ENCODE data around the gene HAUS6. TPM values are rescaled to one million over a fixed set of nuclear protein-coding genes. Genes with fewer than 3 reads are reported as not detected.
"Not testable (repeated sequence)": the region's sequence is repeated elsewhere in the genome, so short reads cannot be mapped to it uniquely, and the experiment has no call there.

The HAUS6 gene
- total RNA-seq (2012; rRNA removed): 25.6 and 25.9 TPM in 2 replicates

GRCh38 chr9:19102631-19103345 is at the start of gene HAUS6:
Gene HAUS6, minus strand, starts transcription at chr9:19102904. Its CDS starts 253 bp downstream, at chr9:19102651.
- Histone ChIP-seq H3K9ac (ENCODE audit: low read depth, low read length) (peak within 1 kb of the TSS; percentile 73), H3K4me1 (ENCODE audit: control insufficient read depth, insufficient read depth, low read length) (peaks cover 11% of the 10 kb centered on the region), H3K4me2 (ENCODE audit: low read length) (peak within 1 kb of the TSS; percentile 79), H3K9me3 (replicated peaks; ENCODE audit: low read length) (no peaks in the 10 kb centered on the region), H3K4me3 (ENCODE audit: low read length) (peak within 1 kb of the TSS; percentile 79), H3K27me3 (ENCODE audit: control insufficient read depth, insufficient read depth, low read length) (no peaks in the 10 kb centered on the region), H3K36me3 (ENCODE audit: insufficient read depth, low read length) (peaks cover 2% of the 10 kb centered on the region)

DNA sequence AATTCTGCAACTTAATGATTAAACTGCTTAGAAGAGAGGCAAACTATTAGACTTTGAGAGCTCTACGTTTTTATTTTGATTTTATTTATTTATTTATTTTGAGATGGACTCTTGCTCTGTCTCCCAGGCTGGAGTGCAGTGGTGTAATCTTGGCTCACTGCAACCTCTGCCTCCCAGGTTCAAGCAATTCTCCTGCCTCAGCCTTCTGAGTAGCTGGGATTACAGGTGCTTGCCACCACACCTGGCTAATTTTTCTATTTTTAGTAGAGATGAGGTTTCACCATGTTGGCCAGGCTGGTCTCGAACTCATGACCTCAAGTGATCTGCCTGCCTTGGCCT is 49.4 kb upstream of the HAUS6 start:
- H3K4me2 ChIP-seq (ENCODE audit: low read length); H3K36me3 ChIP-seq (ENCODE audit: insufficient read depth, low read length): not testable (repeated sequence)

GRCh38 chr9:19151425-19152159 is 48.9 kb upstream of the HAUS6 start:
- Histone ChIP-seq H3K4me1 (ENCODE audit: control insufficient read depth, insufficient read depth, low read length) (peaks cover 12% of the 10 kb centered on the region), H3K27me3 (ENCODE audit: control insufficient read depth, insufficient read depth, low read length) (no peaks in the 10 kb centered on the region), H3K36me3 (ENCODE audit: insufficient read depth, low read length) (no peaks in the 10 kb centered on the region), H3K4me3 (ENCODE audit: low read length) (no peak overlapping the region), H3K9me3 (replicated peaks; ENCODE audit: low read length) (no peaks in the 10 kb centered on the region), H3K9ac (ENCODE audit: low read depth, low read length) (no peak overlapping the region), H3K4me2 (ENCODE audit: low read length) (no peak overlapping the region)

More for the DNA sequence above, 49.4 kb upstream of the HAUS6 start:
- not testable (repeated sequence) for H3K4me3 ChIP-seq (ENCODE audit: low read length); H3K9ac ChIP-seq (ENCODE audit: low read depth, low read length); H3K27me3 ChIP-seq (ENCODE audit: control insufficient read depth, insufficient read depth, low read length); H3K9me3 ChIP-seq (replicated peaks; ENCODE audit: low read length)
- H3K4me1 ChIP-seq (ENCODE audit: control insufficient read depth, insufficient read depth, low read length): peaks cover 12% of the 10 kb centered on the region

GRCh38 chr9:19149230-19149629 is 46.5 kb upstream of the HAUS6 start:
- Histone ChIP-seq H3K36me3 (ENCODE audit: insufficient read depth, low read length) (no peaks in the 10 kb centered on the region), H3K4me2 (ENCODE audit: low read length) (no peak overlapping the region), H3K9me3 (replicated peaks; ENCODE audit: low read length) (no peaks in the 10 kb centered on the region), H3K4me1 (ENCODE audit: control insufficient read depth, insufficient read depth, low read length) (peaks cover 9% of the 10 kb centered on the region), H3K27me3 (ENCODE audit: control insufficient read depth, insufficient read depth, low read length) (no peaks in the 10 kb centered on the region), H3K9ac (ENCODE audit: low read depth, low read length) (no peak overlapping the region), H3K4me3 (ENCODE audit: low read length) (no peak overlapping the region)

- Histone ChIP-seq H3K4me1 (ENCODE audit: control insufficient read depth, insufficient read depth, low read length) (peaks cover 3% of the 10 kb centered on the region), H3K9ac (ENCODE audit: low read depth, low read length) (no peak overlapping the region), H3K4me2 (ENCODE audit: low read length) (no peak overlapping the region), H3K36me3 (ENCODE audit: insufficient read depth, low read length) (no peaks in the 10 kb centered on the region), H3K4me3 (ENCODE audit: low read length) (no peak overlapping the region), H3K27me3 (ENCODE audit: control insufficient read depth, insufficient read depth, low read length) (no peaks in the 10 kb centered on the region), H3K9me3 (replicated peaks; ENCODE audit: low read length) (no peaks in the 10 kb centered on the region)
Measured at GRCh38 chr9:19148187-19148586, 45.5 kb upstream of the HAUS6 start.

GRCh38 chr9:19146441-19147024 is 43.8 kb upstream of the HAUS6 start:
- Histone ChIP-seq H3K9ac (ENCODE audit: low read depth, low read length) (no peak overlapping the region), H3K9me3 (replicated peaks; ENCODE audit: low read length) (no peaks in the 10 kb centered on the region), H3K4me3 (ENCODE audit: low read length) (no peak overlapping the region), H3K4me2 (ENCODE audit: low read length) (no peak overlapping the region), H3K27me3 (ENCODE audit: control insufficient read depth, insufficient read depth, low read length) (no peaks in the 10 kb centered on the region), H3K4me1 (ENCODE audit: control insufficient read depth, insufficient read depth, low read length) (peaks cover 3% of the 10 kb centered on the region), H3K36me3 (ENCODE audit: insufficient read depth, low read length) (no peaks in the 10 kb centered on the region)

GRCh38 chr9:19145881-19146280 is 43.2 kb upstream of the HAUS6 start:
- Histone ChIP-seq H3K4me3 (ENCODE audit: low read length) (no peak overlapping the region), H3K9ac (ENCODE audit: low read depth, low read length) (no peak overlapping the region), H3K27me3 (ENCODE audit: control insufficient read depth, insufficient read depth, low read length) (no peaks in the 10 kb centered on the region), H3K4me2 (ENCODE audit: low read length) (no peak overlapping the region), H3K9me3 (replicated peaks; ENCODE audit: low read length) (no peaks in the 10 kb centered on the region), H3K4me1 (ENCODE audit: control insufficient read depth, insufficient read depth, low read length) (peaks cover 3% of the 10 kb centered on the region), H3K36me3 (ENCODE audit: insufficient read depth, low read length) (no peaks in the 10 kb centered on the region)

GRCh38 chr9:19140259-19140658 is 37.6 kb upstream of the HAUS6 start:
- H3K9ac ChIP-seq (ENCODE audit: low read depth, low read length): no peak overlapping the region
- H3K4me1 ChIP-seq (ENCODE audit: control insufficient read depth, insufficient read depth, low read length): peaks cover 11% of the 10 kb centered on the region
- no peaks in the 10 kb centered on the region for H3K9me3 ChIP-seq (replicated peaks; ENCODE audit: low read length)
- H3K36me3 ChIP-seq (ENCODE audit: insufficient read depth, low read length): no peaks in the 10 kb centered on the region
- H3K27me3 ChIP-seq (ENCODE audit: control insufficient read depth, insufficient read depth, low read length): no peaks in the 10 kb centered on the region
- no peak overlapping the region for H3K4me2 ChIP-seq (ENCODE audit: low read length)
- no peak overlapping the region for H3K4me3 ChIP-seq (ENCODE audit: low read length)

- H3K27me3 ChIP-seq (ENCODE audit: control insufficient read depth, insufficient read depth, low read length): no peaks in the 10 kb centered on the region
- no peak overlapping the region for H3K4me3 ChIP-seq (ENCODE audit: low read length)
- no peak overlapping the region for H3K4me2 ChIP-seq (ENCODE audit: low read length)
- no peak overlapping the region for H3K9ac ChIP-seq (ENCODE audit: low read depth, low read length)
- H3K9me3 ChIP-seq (replicated peaks; ENCODE audit: low read length): no peaks in the 10 kb centered on the region
- H3K4me1 ChIP-seq (ENCODE audit: control insufficient read depth, insufficient read depth, low read length): peaks cover 20% of the 10 kb centered on the region
- no peaks in the 10 kb centered on the region for H3K36me3 ChIP-seq (ENCODE audit: insufficient read depth, low read length)
Measured at GRCh38 chr9:19138084-19138483, 35.4 kb upstream of the HAUS6 start.

GRCh38 chr9:19137282-19137681 is 34.6 kb upstream of the HAUS6 start:
- H3K4me2 ChIP-seq (ENCODE audit: low read length): peak overlapping the region; percentile 55

DNA sequence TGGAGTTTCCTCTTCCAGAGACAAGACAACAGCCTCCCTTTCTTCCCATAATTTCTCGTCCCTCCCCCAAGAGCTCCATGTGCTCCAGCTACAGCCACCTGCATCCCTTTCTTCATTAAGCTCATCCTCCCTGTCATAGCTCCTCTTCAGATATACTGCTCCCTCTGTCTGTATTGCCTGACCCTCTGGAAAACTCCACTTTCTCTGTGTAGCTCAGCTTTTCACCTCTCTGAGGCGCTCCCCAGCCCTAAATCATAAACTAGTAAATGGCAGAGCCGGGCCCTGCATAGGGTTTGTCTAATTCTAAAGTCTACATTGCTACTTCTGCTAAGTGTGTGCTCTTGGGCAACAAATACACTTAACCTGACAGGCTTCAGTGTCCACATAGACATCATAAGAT is 33.4 kb upstream of the HAUS6 start:
- no peaks in the 10 kb centered on the region for H3K9me3 ChIP-seq (replicated peaks; ENCODE audit: low read length)
- H3K36me3 ChIP-seq (ENCODE audit: insufficient read depth, low read length): no peaks in the 10 kb centered on the region
- no peaks in the 10 kb centered on the region for H3K27me3 ChIP-seq (ENCODE audit: control insufficient read depth, insufficient read depth, low read length)
- H3K4me2 ChIP-seq (ENCODE audit: low read length): no peak overlapping the region
- peaks cover 21% of the 10 kb centered on the region for H3K4me1 ChIP-seq (ENCODE audit: control insufficient read depth, insufficient read depth, low read length)
- no peak overlapping the region for H3K9ac ChIP-seq (ENCODE audit: low read depth, low read length)
- H3K4me3 ChIP-seq (ENCODE audit: low read length): no peak overlapping the region

More at GRCh38 chr9:19137282-19137681, 34.6 kb upstream of the HAUS6 start:
- peaks cover 21% of the 10 kb centered on the region for H3K4me1 ChIP-seq (ENCODE audit: control insufficient read depth, insufficient read depth, low read length)
- H3K9ac ChIP-seq (ENCODE audit: low read depth, low read length): no peak overlapping the region
- H3K27me3 ChIP-seq (ENCODE audit: control insufficient read depth, insufficient read depth, low read length): no peaks in the 10 kb centered on the region
- no peaks in the 10 kb centered on the region for H3K36me3 ChIP-seq (ENCODE audit: insufficient read depth, low read length)
- no peak overlapping the region for H3K4me3 ChIP-seq (ENCODE audit: low read length)
- no peaks in the 10 kb centered on the region for H3K9me3 ChIP-seq (replicated peaks; ENCODE audit: low read length)
